ENCODE measurements around the gene CLEC4A.
"Not testable (repeated sequence)": the region's sequence is repeated elsewhere in the genome, so short reads cannot be mapped to it uniquely, and the experiment has no call there.

Gene CLEC4A

DNA sequence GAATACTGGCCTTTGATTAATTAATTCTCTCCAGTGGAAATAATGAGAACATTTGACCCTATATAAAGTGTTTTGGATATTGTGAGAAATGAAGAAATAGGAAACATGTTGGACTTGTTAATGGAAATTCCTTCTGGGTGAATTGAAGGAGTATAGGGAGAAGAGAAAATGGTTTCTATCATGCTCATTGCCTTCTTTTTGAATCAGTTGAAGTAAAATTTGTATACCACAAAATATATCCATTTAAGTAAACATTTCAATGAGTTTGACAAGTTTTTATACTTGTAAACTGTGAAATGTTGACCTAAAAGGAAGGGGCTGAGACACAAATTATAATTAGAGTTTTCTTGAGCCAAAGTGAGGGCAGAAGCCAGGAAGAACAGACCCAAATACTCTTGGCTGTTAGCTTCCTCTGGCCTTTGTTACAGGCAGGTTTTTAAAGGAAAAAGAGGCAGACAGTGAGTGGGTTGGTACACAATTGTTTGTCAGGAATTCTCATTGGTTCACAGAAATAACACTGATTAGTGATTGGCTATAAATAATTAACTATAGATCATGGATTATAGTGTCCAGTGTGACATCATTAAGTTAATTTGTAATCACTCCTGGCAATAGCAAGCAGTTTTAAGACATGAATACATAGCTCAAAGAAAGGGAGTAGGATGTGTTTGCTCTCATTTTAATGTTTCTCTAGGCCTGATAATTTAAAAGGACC is 34.2 kb downstream of the CLEC4A start:
- no peak overlapping the region for H3K4me3 ChIP-seq (replicated peaks in 1 of 2; ENCODE audit: low read depth in 2 of 2, low read length in 2 of 2)
- no peak for TF ChIP-seq CTCF (IDR thresholded peaks at IDR 0.05; ENCODE audit: low read depth, low read length)
- DNase-seq (ENCODE audit: low read depth in 2 of 2) = peak in 1 of 2 donors; percentile 6

DNA sequence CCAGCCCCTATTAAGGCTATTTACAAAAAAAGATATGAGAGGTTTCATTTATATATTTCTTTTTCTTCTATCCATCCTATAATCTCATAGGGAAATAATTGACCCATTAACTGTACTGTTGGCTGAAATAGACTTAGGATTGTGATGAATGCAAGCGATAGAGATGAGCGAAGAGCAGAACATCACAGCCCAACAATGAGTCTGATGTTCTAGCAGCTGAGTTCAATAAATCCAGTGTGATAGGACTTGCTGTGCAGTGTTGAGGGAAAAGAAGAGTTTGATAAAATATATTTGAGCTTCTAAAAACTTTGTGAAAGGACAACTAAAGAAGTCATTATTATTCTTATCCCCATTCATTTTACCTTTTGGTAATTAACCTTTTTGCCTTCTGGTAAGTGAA is 49.5 kb downstream of the CLEC4A start:
- not testable (repeated sequence) for H3K4me3 ChIP-seq (replicated peaks in 1 of 2; ENCODE audit: low read depth in 2 of 2, low read length in 2 of 2); DNase-seq (ENCODE audit: low read depth in 2 of 2)

DNA sequence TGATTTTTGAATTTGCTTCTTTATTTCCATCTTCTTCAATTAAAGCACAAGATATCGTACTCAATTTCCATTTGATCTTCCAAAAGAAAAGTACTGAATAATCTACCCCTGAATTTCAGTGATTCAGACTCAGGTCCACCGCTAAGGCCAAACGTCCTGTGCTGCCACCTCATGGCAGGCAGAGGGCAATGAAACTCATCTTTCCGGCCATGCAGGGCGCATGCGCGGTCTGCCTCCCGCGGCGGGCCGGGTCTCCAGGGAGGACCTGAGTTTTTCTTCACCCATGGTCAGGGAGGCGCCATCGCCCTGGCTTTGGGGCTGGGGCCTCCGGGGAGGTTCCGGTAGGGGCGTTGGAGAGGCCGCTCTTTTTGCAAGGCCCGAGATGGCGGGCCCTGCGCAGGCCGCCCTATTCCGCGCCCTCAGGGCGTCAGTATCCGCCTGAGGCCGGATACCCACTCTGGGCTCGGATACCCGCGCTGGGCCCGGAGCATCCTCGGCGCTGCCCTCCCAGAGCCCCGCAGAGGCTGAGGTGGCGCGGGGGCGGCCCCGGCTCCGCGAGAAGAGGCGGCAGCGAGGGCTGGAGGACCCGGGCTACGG is 56.7 kb downstream of the CLEC4A start:
- TF ChIP-seq CTCF (IDR thresholded peaks at IDR 0.05; ENCODE audit: low read depth, low read length) = peak; percentile 42
- H3K4me3 ChIP-seq (replicated peaks in 1 of 2; ENCODE audit: low read depth in 2 of 2, low read length in 2 of 2) = peak overlapping the region; percentile 58 to 66
- peak; percentile 66 to 74 for DNase-seq (ENCODE audit: low read depth in 2 of 2)

GRCh38 chr12:8181271-8181670 is 57.9 kb downstream of the CLEC4A start:
- not testable (repeated sequence) for H3K4me3 ChIP-seq (replicated peaks in 1 of 2; ENCODE audit: low read depth in 2 of 2, low read length in 2 of 2); DNase-seq (ENCODE audit: low read depth in 2 of 2)

DNA sequence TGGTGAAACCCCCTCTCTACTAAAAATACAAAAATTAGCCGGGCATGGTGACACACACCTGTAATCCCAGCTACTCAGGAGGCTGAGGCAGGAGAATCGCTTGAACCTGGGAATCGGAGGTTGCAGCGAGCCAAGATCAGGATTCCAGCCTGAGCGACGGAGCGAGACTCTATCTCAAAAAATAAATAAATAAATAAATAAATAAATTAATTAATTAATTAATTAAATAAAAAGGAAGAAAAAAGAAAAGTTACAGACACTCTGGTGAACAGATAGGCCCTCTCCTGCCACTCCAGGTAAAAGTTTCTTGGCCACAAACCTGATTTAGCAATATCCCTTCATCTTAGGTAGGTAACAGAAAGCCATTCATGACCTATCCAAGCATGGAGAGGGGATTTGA is 59.5 kb downstream of the CLEC4A start:
- H3K4me3 ChIP-seq (replicated peaks in 1 of 2; ENCODE audit: low read depth in 2 of 2, low read length in 2 of 2) = not testable (repeated sequence)

GRCh38 chr12:8183346-8183745 is 59.9 kb downstream of the CLEC4A start:
- not testable (repeated sequence) for H3K4me3 ChIP-seq (replicated peaks in 1 of 2; ENCODE audit: low read depth in 2 of 2, low read length in 2 of 2); DNase-seq (ENCODE audit: low read depth in 2 of 2)

More for the DNA sequence above, 59.5 kb downstream of the CLEC4A start:
- DNase-seq (ENCODE audit: low read depth in 2 of 2) = not testable (repeated sequence)

- not testable (repeated sequence) for H3K4me3 ChIP-seq (replicated peaks in 1 of 2; ENCODE audit: low read depth in 2 of 2, low read length in 2 of 2); DNase-seq (ENCODE audit: low read depth in 2 of 2)
These were observed 60.8 kb downstream of the CLEC4A start for GRCh38 chr12:8184206-8184605.

GRCh38 chr12:8188088-8188487 is 64.7 kb downstream of the CLEC4A start:
- not testable (repeated sequence) for H3K4me3 ChIP-seq (replicated peaks in 1 of 2; ENCODE audit: low read depth in 2 of 2, low read length in 2 of 2); DNase-seq (ENCODE audit: low read depth in 2 of 2)

Data from cardiac fibroblast (primary cell).